Right atrium auricular region (tissue), 2 donors: Measurements from ENCODE around the gene CCNY. TPM values are rescaled to one million over a fixed set of nuclear protein-coding genes. Genes with fewer than 3 reads are reported as not detected.

Experiments used
- DNase-seq: peaks from one replicate; pipeline ENCODE4 v3.0.0-alpha.2; 2019; ENCODE audit warnings: low spot score
- H3K27ac ChIP-seq, 2 donors: fragments of 200-600 bp; sonication (generic); 1 replicate in 1 of 2; 2 replicates in 1 of 2; pipeline ENCODE4 v1.5.1; 2016 to 2019
- H3K27me3 ChIP-seq, 2 donors: fragments of 200-600 bp; sonication (generic); one replicate each; pipeline versions ENCODE4 v1.5.1 to v1.6.0; 2017 to 2019
- H3K36me3 ChIP-seq: fragments of 200-600 bp; sonication (generic); one replicate; pipeline ENCODE4 v1.5.1; 2016
- H3K4me1 ChIP-seq, 2 donors: fragments of 200-600 bp; sonication (generic); one replicate each; pipeline versions ENCODE4 v1.5.1 to v1.6.0; 2017 to 2019
- H3K4me3 ChIP-seq, 2 donors: fragments of 200-600 bp; sonication (generic); 1 replicate in 1 of 2; 2 replicates in 1 of 2; pipeline ENCODE4 v1.5.1; 2017 to 2019; ENCODE audit warnings: mild to moderate bottlenecking in 1 of 2, moderate library complexity in 1 of 2
- H3K9me3 ChIP-seq, 2 donors: fragments of 200-600 bp; sonication (generic); one replicate each; pipeline ENCODE4 v1.5.1; 2019
- CTCF ChIP-seq, 2 donors: fragments of 200-600 bp; sonication (generic); IDR thresholded peaks; one replicate each; pipeline ENCODE4 v1.5.1; 2019; ENCODE audit warnings: antibody characterized with exemption in 2 of 2
- total RNA-seq, 2 donors: library from RNA; depleted of rRNA; stranded (reverse); fragments of >200 nt; gene quantifications; one replicate each; pipeline ENCODE4 v1.1.0, GENCODE V29; 2016

The CCNY gene
- total RNA-seq, 2 donors from 2014 or later = 35.6 to 58.1 TPM

GRCh38 chr10:35447693-35448407 lies 111.5 kb downstream of the CCNY start:
- H3K27me3 ChIP-seq = no peaks in the 10 kb centered on the region
- TF ChIP-seq CTCF (IDR thresholded peaks at IDR 0.05) = no peak
- H3K36me3 ChIP-seq = no peaks in the 10 kb centered on the region
- peak overlapping the region; percentile 77 to 80 for H3K27ac ChIP-seq
- no peak for DNase-seq
- peaks cover 0 to 73% of the 10 kb centered on the region in 2 donors for H3K4me1 ChIP-seq
- no peak overlapping the region for H3K4me3 ChIP-seq
- peaks cover 0 to 15% of the 10 kb centered on the region in 2 donors for H3K9me3 ChIP-seq

DNA sequence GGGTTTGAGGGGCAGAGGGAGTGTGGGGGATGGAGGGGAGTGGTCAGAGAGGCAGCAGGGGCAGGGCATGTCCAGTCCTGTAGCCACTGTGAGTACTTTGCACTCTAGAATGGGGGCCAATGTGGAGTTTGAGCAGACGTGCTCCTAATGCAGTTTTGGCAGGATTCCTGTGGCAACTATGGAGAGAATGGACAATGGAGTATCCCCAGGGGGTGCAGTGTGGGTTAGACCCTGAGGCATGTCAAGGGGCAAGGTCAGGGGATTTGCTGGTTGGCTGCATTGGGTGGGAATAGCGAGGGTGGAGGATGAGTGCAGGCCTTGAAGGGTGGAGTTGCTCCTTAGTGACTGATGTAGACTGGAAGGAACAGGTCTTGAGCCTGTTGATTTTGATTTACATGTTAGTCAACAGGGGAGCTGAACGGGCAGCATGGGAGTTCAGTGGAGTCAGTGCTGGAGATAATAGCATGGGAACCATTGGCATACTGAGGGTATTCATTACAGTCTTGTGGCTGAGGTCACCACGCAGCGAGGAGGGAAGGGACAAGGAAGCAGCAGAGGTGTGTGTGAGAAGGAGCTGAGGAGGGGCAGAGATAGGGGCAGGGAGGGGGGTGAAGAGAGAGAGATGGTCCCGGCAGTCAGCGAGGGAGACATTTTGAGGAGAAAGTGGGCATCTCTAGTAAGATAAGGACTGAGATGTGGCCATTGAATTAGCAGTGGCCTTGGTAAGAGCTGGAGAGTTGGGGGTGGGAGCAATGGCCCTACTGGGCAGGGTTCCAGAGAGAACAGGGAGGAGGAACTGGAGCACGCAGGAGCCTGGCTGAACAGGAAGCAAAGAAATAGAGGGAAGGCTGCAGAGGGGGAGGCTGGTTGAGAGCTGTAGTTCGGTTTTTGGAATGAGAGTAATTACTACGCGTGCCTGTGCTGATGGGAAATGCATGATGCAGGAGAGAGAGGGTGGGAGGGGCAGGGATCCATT lies 112.7 kb downstream of the CCNY start:
- Histone ChIP-seq H3K27ac (peak overlapping the region; percentile 77 to 80), H3K4me1 (peaks cover 0 to 79% of the 10 kb centered on the region in 2 donors), H3K4me3 (no peak overlapping the region), H3K27me3 (no peaks in the 10 kb centered on the region), H3K36me3 (no peaks in the 10 kb centered on the region), H3K9me3 (peaks cover 0 to 8% of the 10 kb centered on the region in 2 donors)
- no peak for DNase-seq
- TF ChIP-seq CTCF (IDR thresholded peaks at IDR 0.05) = no peak

DNA sequence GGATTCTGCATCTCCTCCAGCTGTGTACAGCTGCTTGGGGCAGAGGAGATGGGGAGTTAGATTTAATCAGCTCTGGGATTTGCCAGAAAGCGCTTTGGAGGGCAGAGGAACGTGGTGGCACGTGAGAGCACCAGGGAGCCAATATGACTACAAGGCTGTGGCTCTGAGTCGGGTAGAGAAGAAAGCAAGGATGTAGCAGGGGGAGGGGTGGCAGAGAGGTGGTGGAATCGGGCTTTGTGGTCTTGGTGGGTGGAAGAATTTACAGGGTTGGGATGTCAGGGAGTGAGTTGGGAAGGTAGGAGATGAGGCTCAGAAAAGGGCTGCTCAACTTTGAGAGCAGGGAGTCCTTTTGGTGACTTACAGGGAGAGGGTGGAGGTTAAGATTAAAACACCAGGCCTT lies 113.6 kb downstream of the CCNY start:
- Histone ChIP-seq H3K9me3 (no peaks in the 10 kb centered on the region), H3K36me3 (no peaks in the 10 kb centered on the region), H3K27ac (peak overlapping the region; percentile 77 to 80), H3K4me1 (peaks cover 0 to 89% of the 10 kb centered on the region in 2 donors), H3K27me3 (no peaks in the 10 kb centered on the region), H3K4me3 (no peak overlapping the region)
- TF ChIP-seq CTCF (IDR thresholded peaks at IDR 0.05) = no peak
- DNase-seq = no peak

DNA sequence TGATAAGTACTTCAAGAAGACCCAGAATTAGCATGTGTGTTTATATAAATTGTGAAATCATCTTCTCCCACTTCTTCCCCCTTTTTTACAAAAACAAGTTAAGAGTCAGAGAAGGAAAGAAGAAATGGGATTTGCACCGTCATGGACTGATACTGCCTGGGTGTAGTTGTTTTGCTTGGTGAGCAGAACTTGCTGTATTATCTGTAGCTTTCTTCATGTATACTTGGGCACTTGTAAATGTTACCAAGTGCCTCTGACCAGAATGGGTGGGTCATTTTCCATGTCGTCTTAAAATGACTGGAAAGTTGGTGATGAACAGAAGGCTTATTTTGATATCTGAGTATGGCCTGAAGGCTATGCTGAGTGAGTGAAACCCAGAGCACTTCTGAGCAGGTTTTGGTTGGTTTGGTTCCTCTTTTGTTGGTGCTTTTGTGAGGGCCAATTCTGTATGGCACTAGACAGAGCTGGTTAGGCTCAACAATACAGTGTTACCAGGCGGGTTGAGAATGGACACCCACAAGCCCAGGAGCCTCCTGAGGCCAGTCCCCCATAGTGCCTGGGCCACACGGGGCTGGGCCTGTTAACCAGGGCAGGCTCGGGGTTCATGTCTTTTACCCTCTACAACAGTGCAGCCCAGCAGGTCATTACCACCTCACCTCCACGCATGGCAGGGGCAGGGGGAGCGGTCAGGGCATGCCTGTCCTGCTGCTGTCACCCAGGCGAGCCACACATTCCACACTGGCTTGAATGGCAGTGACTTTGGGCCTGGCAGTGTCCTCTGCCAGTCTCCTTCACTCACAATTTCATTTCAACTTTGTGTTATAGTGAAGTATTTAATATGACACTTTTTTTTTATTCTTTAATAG lies 115.1 kb downstream of the CCNY start:
- no peak for DNase-seq
- H3K36me3 ChIP-seq = no peaks in the 10 kb centered on the region

More for the DNA sequence above, 115.1 kb downstream of the CCNY start:
- Histone ChIP-seq H3K4me1 (peaks cover 0 to 89% of the 10 kb centered on the region in 2 donors), H3K9me3 (no peaks in the 10 kb centered on the region), H3K27me3 (no peaks in the 10 kb centered on the region), H3K4me3 (no peak overlapping the region), H3K27ac (peak overlapping the region; percentile 77 to 80)
- no peak for TF ChIP-seq CTCF (IDR thresholded peaks at IDR 0.05)
